HL-60 (cell line): ENCODE measurements around the gene AGR2.

Source experiments
- DNase-seq, 2 experiments: peaks; one replicate each; pipeline ENCODE4 v3.0.0-alpha.2; 2010 to 2020; ENCODE audit warnings: low read depth in 1 of 2, low spot score in 1 of 2
- H3K27ac ChIP-seq: fragments of 250-450 bp; sonication (Bioruptor Pico); replicated peaks from 2 replicates; pipeline ENCODE4 v1.5.1; 2020; ENCODE audit warnings: mild to moderate bottlenecking, moderate library complexity
- H3K27me3 ChIP-seq: fragments of 250-450 bp; sonication (Bioruptor Pico); 2 replicates; pipeline ENCODE4 v1.5.1; 2021; ENCODE audit warnings: mild to moderate bottlenecking, moderate library complexity; ENCODE audit not compliant: insufficient read depth, poor library complexity, severe bottlenecking
- H3K4me3 ChIP-seq: replicated peaks from 2 replicates; pipeline ENCODE4 v1.5.1; 2011; ENCODE audit warnings: mild to moderate bottlenecking, control low read depth, low read length; ENCODE audit not compliant: insufficient read depth
- GABPA ChIP-seq: IDR thresholded peaks from 2 replicates; pipeline ENCODE4 v1.6.1; 2012; ENCODE audit warnings: low read depth
- POLR2AphosphoS5 ChIP-seq: IDR thresholded peaks from 2 replicates; pipeline ENCODE4 v1.6.1; 2012; ENCODE audit warnings: low read depth
- SPI1 ChIP-seq: IDR thresholded peaks from 2 replicates; pipeline ENCODE4 v1.6.1; 2012; ENCODE audit warnings: low read depth, mild to moderate bottlenecking, borderline replicate concordance
- TF ChIP-seq, protein P1 (sequence below): IDR thresholded peaks from 2 replicates; pipeline ENCODE4 v1.6.1; 2012; ENCODE audit warnings: low read depth; ENCODE audit not compliant: insufficient replicate concordance
- TF ChIP-seq, protein P2 (sequence below): IDR thresholded peaks from one replicate; pipeline ENCODE4 v1.5.1; 2011; ENCODE audit warnings: low read length, control low read depth, inconsistent platforms; ENCODE audit not compliant: insufficient read depth

The AGR2 gene

DNA sequence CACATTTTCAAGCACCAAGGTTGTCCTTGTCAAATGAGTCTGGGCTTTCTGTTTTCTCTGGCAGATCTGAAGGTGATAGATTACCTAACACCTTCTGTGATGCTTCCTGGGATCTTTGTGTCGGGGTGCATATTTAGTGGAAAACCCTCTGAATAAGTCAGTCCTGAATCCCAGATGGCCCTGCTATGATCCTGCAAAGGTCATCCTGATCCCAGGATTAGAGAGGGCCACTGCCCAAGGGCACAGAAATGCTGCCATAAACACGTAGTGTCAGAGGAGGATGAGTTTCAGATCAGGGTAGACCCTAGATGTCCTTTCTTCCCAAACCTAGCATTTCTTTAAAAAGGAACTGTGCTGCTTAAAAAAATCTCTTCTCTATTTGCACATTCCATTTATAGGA is 19.0 kb downstream of the AGR2 start:
- no peaks in the 10 kb centered on the region for H3K27me3 ChIP-seq
- no peak for DNase-seq
- TF ChIP-seq SPI1 (no peak), POLR2AphosphoS5 (no peak), GABPA (no peak)
- TF ChIP-seq, protein P1, sequence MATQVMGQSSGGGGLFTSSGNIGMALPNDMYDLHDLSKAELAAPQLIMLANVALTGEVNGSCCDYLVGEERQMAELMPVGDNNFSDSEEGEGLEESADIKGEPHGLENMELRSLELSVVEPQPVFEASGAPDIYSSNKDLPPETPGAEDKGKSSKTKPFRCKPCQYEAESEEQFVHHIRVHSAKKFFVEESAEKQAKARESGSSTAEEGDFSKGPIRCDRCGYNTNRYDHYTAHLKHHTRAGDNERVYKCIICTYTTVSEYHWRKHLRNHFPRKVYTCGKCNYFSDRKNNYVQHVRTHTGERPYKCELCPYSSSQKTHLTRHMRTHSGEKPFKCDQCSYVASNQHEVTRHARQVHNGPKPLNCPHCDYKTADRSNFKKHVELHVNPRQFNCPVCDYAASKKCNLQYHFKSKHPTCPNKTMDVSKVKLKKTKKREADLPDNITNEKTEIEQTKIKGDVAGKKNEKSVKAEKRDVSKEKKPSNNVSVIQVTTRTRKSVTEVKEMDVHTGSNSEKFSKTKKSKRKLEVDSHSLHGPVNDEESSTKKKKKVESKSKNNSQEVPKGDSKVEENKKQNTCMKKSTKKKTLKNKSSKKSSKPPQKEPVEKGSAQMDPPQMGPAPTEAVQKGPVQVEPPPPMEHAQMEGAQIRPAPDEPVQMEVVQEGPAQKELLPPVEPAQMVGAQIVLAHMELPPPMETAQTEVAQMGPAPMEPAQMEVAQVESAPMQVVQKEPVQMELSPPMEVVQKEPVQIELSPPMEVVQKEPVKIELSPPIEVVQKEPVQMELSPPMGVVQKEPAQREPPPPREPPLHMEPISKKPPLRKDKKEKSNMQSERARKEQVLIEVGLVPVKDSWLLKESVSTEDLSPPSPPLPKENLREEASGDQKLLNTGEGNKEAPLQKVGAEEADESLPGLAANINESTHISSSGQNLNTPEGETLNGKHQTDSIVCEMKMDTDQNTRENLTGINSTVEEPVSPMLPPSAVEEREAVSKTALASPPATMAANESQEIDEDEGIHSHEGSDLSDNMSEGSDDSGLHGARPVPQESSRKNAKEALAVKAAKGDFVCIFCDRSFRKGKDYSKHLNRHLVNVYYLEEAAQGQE, result no peak
- TF ChIP-seq, protein P2, sequence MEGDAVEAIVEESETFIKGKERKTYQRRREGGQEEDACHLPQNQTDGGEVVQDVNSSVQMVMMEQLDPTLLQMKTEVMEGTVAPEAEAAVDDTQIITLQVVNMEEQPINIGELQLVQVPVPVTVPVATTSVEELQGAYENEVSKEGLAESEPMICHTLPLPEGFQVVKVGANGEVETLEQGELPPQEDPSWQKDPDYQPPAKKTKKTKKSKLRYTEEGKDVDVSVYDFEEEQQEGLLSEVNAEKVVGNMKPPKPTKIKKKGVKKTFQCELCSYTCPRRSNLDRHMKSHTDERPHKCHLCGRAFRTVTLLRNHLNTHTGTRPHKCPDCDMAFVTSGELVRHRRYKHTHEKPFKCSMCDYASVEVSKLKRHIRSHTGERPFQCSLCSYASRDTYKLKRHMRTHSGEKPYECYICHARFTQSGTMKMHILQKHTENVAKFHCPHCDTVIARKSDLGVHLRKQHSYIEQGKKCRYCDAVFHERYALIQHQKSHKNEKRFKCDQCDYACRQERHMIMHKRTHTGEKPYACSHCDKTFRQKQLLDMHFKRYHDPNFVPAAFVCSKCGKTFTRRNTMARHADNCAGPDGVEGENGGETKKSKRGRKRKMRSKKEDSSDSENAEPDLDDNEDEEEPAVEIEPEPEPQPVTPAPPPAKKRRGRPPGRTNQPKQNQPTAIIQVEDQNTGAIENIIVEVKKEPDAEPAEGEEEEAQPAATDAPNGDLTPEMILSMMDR, result no peak
- H3K4me3 ChIP-seq, result no peak overlapping the region
- no peak overlapping the region for H3K27ac ChIP-seq

DNA sequence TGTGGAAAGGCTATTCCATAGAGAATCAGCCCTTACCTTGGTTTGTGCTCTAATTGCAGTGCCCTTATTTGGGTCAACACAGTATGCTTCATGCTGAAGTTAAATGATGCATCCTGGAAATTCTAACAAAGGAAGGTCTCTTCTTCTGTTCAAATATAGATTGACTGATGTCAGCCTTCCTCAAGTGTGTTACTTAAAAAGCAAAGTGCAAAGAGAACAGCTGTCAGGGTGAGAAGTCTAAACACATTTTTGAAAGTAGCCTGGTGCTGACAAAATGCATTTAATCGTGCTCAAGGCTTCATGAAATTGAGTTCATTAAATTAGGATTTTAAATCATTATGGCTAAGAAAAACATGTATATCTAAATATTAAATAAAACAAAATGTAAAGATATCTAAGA is 19.5 kb downstream of the AGR2 start:
- TF ChIP-seq, protein P1, result no peak
- TF ChIP-seq POLR2AphosphoS5 (no peak), GABPA (no peak), SPI1 (no peak)
- TF ChIP-seq, protein P2, result no peak
- H3K4me3 ChIP-seq, result no peak overlapping the region
- no peak for DNase-seq
- H3K27me3 ChIP-seq, result no peaks in the 10 kb centered on the region
- no peak overlapping the region for H3K27ac ChIP-seq

DNA sequence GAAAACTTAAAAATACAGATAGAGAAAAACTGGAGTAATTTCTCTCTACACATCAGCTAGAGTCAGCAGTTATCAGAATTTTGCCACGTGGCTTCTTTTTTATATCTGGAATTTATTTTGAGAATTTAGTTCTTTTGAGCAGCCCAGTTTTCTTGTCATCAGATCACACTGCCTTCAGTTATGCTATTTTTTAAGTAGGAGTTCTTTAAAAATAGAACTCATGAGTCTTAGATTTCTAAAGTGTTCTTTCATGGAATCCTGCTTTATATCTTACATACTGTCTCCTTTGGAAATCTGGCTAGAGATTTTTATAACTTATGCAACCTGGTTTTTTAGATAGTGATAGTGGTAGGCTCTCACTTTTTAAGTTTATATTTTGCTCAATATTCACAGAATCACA is 24.2 kb downstream of the AGR2 start:
- no peak for DNase-seq
- H3K4me3 ChIP-seq, result no peak overlapping the region
- H3K27ac ChIP-seq, result no peak overlapping the region
- H3K27me3 ChIP-seq, result no peaks in the 10 kb centered on the region
- TF ChIP-seq, protein P1, result no peak
- no peak for TF ChIP-seq SPI1
- TF ChIP-seq GABPA, result no peak
- TF ChIP-seq, protein P2, result no peak
- no peak for TF ChIP-seq POLR2AphosphoS5
